ENCODE measurements around the gene CHMP3.

The CHMP3 gene

GRCh38 chr2:86470890-86471289 is 92.4 kb downstream of the CHMP3 start:
- no peak for DNase-seq (ENCODE audit: low read depth, low spot score)

- DNase-seq (ENCODE audit: low read depth, low spot score): no peak
These were observed 94.8 kb downstream of the CHMP3 start for GRCh38 chr2:86468162-86469033.

- DNase-seq (ENCODE audit: low read depth, low spot score): no peak
These were observed 96.9 kb downstream of the CHMP3 start for GRCh38 chr2:86466306-86466705.

- no peak for DNase-seq (ENCODE audit: low read depth, low spot score)
These were observed 98.6 kb downstream of the CHMP3 start for GRCh38 chr2:86464652-86465051.

GRCh38 chr2:86461042-86461743 is 102.0 kb downstream of the CHMP3 start:
- no peak for DNase-seq (ENCODE audit: low read depth, low spot score)

- no peak for DNase-seq (ENCODE audit: low read depth, low spot score)
These were observed 108.1 kb downstream of the CHMP3 start for GRCh38 chr2:86455181-86455580.

- DNase-seq (ENCODE audit: low read depth, low spot score): no peak
These were observed 109.0 kb downstream of the CHMP3 start for GRCh38 chr2:86454238-86454637.

- DNase-seq (ENCODE audit: low read depth, low spot score): no peak
These were observed 109.4 kb downstream of the CHMP3 start for GRCh38 chr2:86453836-86454235.
